NCI-H748 (cell line): ENCODE data around the gene NUTM2E.
"Not testable (repeated sequence)": the region's sequence is repeated elsewhere in the genome, so short reads cannot be mapped to it uniquely, and the experiment has no call there.

Source experiments
- DNase-seq: peaks from one replicate; lab custom pipeline; 2025; ENCODE audit not compliant: unreplicated experiment; lab: John Stamatoyannopoulos, UW

NUTM2E gene

GRCh38 chr10:79862803-79863202 lies 36.3 kb downstream of the NUTM2E start:
- DNase-seq, result not testable (repeated sequence)

- DNase-seq, result not testable (repeated sequence)
These were observed 40.5 kb downstream of the NUTM2E start for GRCh38 chr10:79866903-79867551.

DNA sequence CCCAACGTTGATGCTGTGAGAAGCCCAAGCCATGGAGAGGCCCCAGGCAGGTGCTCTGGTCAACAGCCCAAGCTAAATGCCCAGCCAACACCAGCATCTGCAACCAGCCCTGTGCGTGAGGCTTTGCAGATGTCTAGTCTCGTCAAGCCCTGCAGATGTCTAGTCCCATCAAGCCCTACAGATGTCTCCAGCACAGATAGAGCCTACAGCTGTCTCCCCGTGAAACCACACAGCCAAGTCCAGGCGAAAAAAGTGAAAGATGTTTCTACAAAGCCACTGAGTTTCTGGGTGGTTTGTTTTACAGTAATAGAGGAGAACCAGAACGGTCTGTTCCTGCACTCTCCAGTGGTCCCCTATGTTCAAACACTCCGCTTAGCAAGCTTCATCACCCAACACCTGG lies 41.5 kb downstream of the NUTM2E start:
- not testable (repeated sequence) for DNase-seq

- not testable (repeated sequence) for DNase-seq
These were observed 43.0 kb downstream of the NUTM2E start for GRCh38 chr10:79869439-79870097.

DNA sequence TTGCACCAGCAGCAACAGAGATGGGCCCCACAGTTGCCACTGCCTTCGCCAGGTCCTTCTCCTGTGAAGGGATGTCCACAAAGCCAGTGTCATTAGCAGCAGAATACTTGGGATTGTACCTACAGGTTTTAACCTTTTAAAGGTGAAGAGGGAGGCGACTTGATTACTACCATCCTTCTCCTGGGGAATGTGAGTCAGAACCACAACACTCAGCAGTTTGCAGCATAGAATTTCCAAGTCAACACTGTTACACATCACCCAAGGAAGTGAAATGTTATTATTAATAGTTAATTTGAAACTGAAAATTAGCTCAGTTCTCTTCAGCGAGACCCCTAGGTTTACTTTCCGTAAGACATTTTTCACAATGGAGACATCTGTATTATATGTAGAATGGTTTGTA lies 45.2 kb downstream of the NUTM2E start:
- not testable (repeated sequence) for DNase-seq
